A549 (cell line): ENCODE results near the gene SLC35D3. TPM values are rescaled to one million over a fixed set of nuclear protein-coding genes. Genes with fewer than 3 reads are reported as not detected.
"Not testable (repeated sequence)": the region's sequence is repeated elsewhere in the genome, so short reads cannot be mapped to it uniquely, and the experiment has no call there.

ENCODE experiments used
- ATAC-seq, 2 experiments: fragments of 200-7000 bp in 1 of 2; fragments of >200 bp in 1 of 2; cut with Nextera tagmentation in 1 of 2; cut with Tn5 transposase in 1 of 2; 3 replicates each; pipeline versions ENCODE4 v1.8.0 to v1.9.1; 2018 to 2020; ENCODE audit warnings: mild to moderate bottlenecking in 1 of 2, moderate library complexity in 1 of 2
- CTCF ChIA-PET: fragments of 300-600 bp; sonication (Branson Sonifier 250); formaldehyde crosslinking; extraction: SDS; loops from one replicate; lab custom pipeline; 2021; ENCODE audit warnings: antibody characterized with exemption, inconsistent platforms; lab: Yijun Ruan, JAX
- POLR2A ChIA-PET: fragments of 350-600 bp; formaldehyde crosslinking; extraction: SDS; loops from one replicate; lab custom pipeline; 2021; ENCODE audit warnings: antibody characterized with exemption, inconsistent platforms; lab: Yijun Ruan, JAX
- DNase-seq, 2 experiments: peaks; one replicate each; pipeline versions ENCODE4 v3.0.0 to v3.0.0-alpha.2; 2011 to 2016; ENCODE audit warnings: low read depth in 1 of 2, low spot score in 1 of 2
- FAIRE-seq: peaks from 2 replicates; lab custom pipeline; 2011; peaks lifted over from hg19 to GRCh38; lab: Jason Lieb, UNC
- H3K27ac ChIP-seq, 2 experiments: fragments of >200 bp; sonication (Bioruptor Twin); formaldehyde crosslinking; 3 replicates each; pipeline ENCODE4 v1.5.1; 2016 to 2017
- H3K4me1 ChIP-seq: fragments of >200 bp; sonication (Bioruptor Twin); formaldehyde crosslinking; 3 replicates; pipeline ENCODE4 v1.6.1; 2016
- H3K4me2 ChIP-seq: fragments of >200 bp; sonication (Bioruptor Twin); formaldehyde crosslinking; 3 replicates; pipeline ENCODE4 v1.6.1; 2016
- H3K4me3 ChIP-seq: fragments of >200 bp; sonication (Bioruptor Twin); formaldehyde crosslinking; 3 replicates; pipeline ENCODE4 v1.5.1; 2016
- H3K9me3 ChIP-seq: fragments of >200 bp; sonication (Bioruptor Twin); formaldehyde crosslinking; 3 replicates; pipeline ENCODE4 v1.6.1; 2016
- CHD4 ChIP-seq: fragments of 200-600 bp; sonication (generic); IDR thresholded peaks from 2 replicates; pipeline ENCODE4 v1.6.1; 2016; ENCODE audit warnings: antibody characterized with exemption, mild to moderate bottlenecking, borderline replicate concordance
- CTCF ChIP-seq: fragments of >200 bp; sonication (Bioruptor Twin); formaldehyde crosslinking; IDR thresholded peaks from 3 replicates; pipeline ENCODE4 v1.5.1; 2016
- EP300 ChIP-seq, 2 experiments: fragments of >200 bp; sonication (Bioruptor Twin); formaldehyde crosslinking; IDR thresholded peaks; 2 replicates in 1 of 2; 3 replicates in 1 of 2; pipeline ENCODE4 v1.6.1; 2016 to 2017
- HDAC2 ChIP-seq: fragments of 200-600 bp; sonication (generic); IDR thresholded peaks from 2 replicates; pipeline ENCODE4 v1.6.1; 2016
- HOXB13 ChIP-seq: fragments of 250-450 bp; sonication (Bioruptor Pico); IDR thresholded peaks from 2 replicates; pipeline ENCODE4 v1.5.0; 2020; ENCODE audit warnings: low read depth, mild to moderate bottlenecking, moderate library complexity
- JUNB ChIP-seq: fragments of >200 bp; sonication (Bioruptor Twin); formaldehyde crosslinking; IDR thresholded peaks from 2 replicates; pipeline ENCODE4 v1.6.1; 2016
- KDM5A ChIP-seq: fragments of 200-600 bp; sonication (generic); IDR thresholded peaks from 2 replicates; pipeline ENCODE4 v1.6.1; 2016; ENCODE audit warnings: antibody characterized with exemption, mild to moderate bottlenecking
- MYC ChIP-seq: IDR thresholded peaks from 2 replicates; pipeline ENCODE4 v1.6.1; 2012; ENCODE audit warnings: mild to moderate bottlenecking, inconsistent platforms, low read length, improper control_type of control experiment, borderline replicate concordance
- NR3C1 ChIP-seq: fragments of >200 bp; sonication (Bioruptor Twin); formaldehyde crosslinking; IDR thresholded peaks from 3 replicates; pipeline ENCODE4 v1.6.1; 2017
- PBX3 ChIP-seq: IDR thresholded peaks from 2 replicates; pipeline ENCODE4 v1.6.1; 2012
- POLR2A ChIP-seq: IDR thresholded peaks from 2 replicates; pipeline ENCODE4 v1.6.1; 2012; ENCODE audit warnings: mild to moderate bottlenecking, low read length
- RAD21 ChIP-seq, 2 experiments: fragments of >200 bp in 1 of 2; sonication (Bioruptor Twin) in 1 of 2; formaldehyde crosslinking in 1 of 2; IDR thresholded peaks in 1 of 2; conservative IDR thresholded peaks in 1 of 2; 2 replicates in 1 of 2; 3 replicates in 1 of 2; pipeline ENCODE4 v1.6.1; 2012 to 2018; ENCODE audit warnings: inconsistent platforms in 1 of 2
- RARB ChIP-seq: fragments of 250-450 bp; sonication (Bioruptor Pico); IDR thresholded peaks from 2 replicates; pipeline ENCODE4 v1.8.0; 2021; ENCODE audit warnings: mild to moderate bottlenecking, moderate library complexity
- REST ChIP-seq: fragments of 200-600 bp; sonication (generic); IDR thresholded peaks from 2 replicates; pipeline ENCODE4 v1.6.1; 2016; ENCODE audit warnings: antibody characterized with exemption, mild to moderate bottlenecking, moderate library complexity
- SREBF2 ChIP-seq: fragments of 450-650 bp; IDR thresholded peaks from 2 replicates; pipeline ENCODE4 v1.6.1; 2014; ENCODE audit warnings: mild to moderate bottlenecking, moderate library complexity
- WGBS: methylation state at CpG from one replicate; pipeline ENCODE4 v1.1.6; 2017; ENCODE audit errors: missing lambda C conversion rate; 5-methylcytosine and 5-hydroxymethylcytosine counted together
- polyA plus RNA-seq, 4 experiments: library from polyadenylated mRNA; depleted of rRNA in 3 of 4; stranded (reverse); fragments of >200 nt; fragmentation: RNase III in 1 of 4; extraction: RNeasy Plus Mini Kit Qiagen cat#74134 plus additional on column Dnase treatment in 1 of 4; gene quantifications; 2 replicates in 3 of 4; 3 replicates in 1 of 4; pipeline ENCODE4 v1.2.3, GENCODE V29; 2011 to 2017

SLC35D3 gene
- polyA plus RNA-seq, 2 of the 4 experiments (the other 2 are of a cell fraction), result not detected

GRCh38 chr6:136932599-136932998, 10.5 kb downstream of the SLC35D3 start:
- DNase-seq, result no peak
- H3K4me2 ChIP-seq, result no peak overlapping the region
- H3K27ac ChIP-seq, result no peak overlapping the region
- no peaks in the 10 kb centered on the region for H3K9me3 ChIP-seq
- H3K4me1 ChIP-seq, result no peaks in the 10 kb centered on the region
- POLR2A ChIA-PET, result interaction anchor here (0.6 kb wide), 1 partner anchor 609 kb away, joined by 4 read pairs; no protein-coding TSS in a partner anchor
- CTCF ChIA-PET, result interaction anchor here (1.2 kb wide), 1 partner anchor 11 kb away, joined by 3 read pairs; the partner anchor contains the start of gene SLC35D3
- TF ChIP-seq JUNB (no peak), HOXB13 (no peak), REST (no peak), EP300 (IDR thresholded peaks at IDR 0.05) (no peak)
- TF ChIP-seq, all 56 proteins: peak for 0
- no peak overlapping the region for H3K4me3 ChIP-seq
- ATAC-seq (no peak), FAIRE-seq (no peak)
- 100% methylated on average over 2 of the region's 2 CpGs for WGBS

GRCh38 chr6:136945072-136945471, 23.0 kb downstream of the SLC35D3 start:
- no peaks in the 10 kb centered on the region for H3K9me3 ChIP-seq
- H3K4me3 ChIP-seq, result no peak overlapping the region
- H3K27ac ChIP-seq, result no peak overlapping the region
- no peak for ATAC-seq
- TF ChIP-seq HDAC2, result no peak
- no peak for TF ChIP-seq NR3C1
- TF ChIP-seq POLR2A, result no peak
- TF ChIP-seq CHD4, result no peak
- H3K4me2 ChIP-seq, result no peak overlapping the region
- ChIA-PET POLR2A (no interaction called here), CTCF (no interaction called here)
- FAIRE-seq, result no peak
- H3K4me1 ChIP-seq, result no peaks in the 10 kb centered on the region
- 10% methylated on average over 1 of the region's 1 CpG for WGBS
- DNase-seq, result no peak

- POLR2A ChIA-PET, result no interaction called here
- TF ChIP-seq POLR2A, result no peak
- Histone ChIP-seq H3K4me1 (no peaks in the 10 kb centered on the region), H3K27ac (no peak overlapping the region), H3K9me3 (no peaks in the 10 kb centered on the region), H3K4me2 (no peak overlapping the region), H3K4me3 (no peak overlapping the region)
- no peak for FAIRE-seq
- no peak for DNase-seq
- WGBS, result 67% methylated on average over 4 of the region's 4 CpGs
- ATAC-seq, result no peak
- CTCF ChIA-PET, result no interaction called here
These were observed 23.6 kb downstream of the SLC35D3 start for GRCh38 chr6:136945711-136946121.

GRCh38 chr6:136947037-136947436, 24.9 kb downstream of the SLC35D3 start:
- no peak for FAIRE-seq
- 61% methylated on average over 7 of the region's 9 CpGs for WGBS
- POLR2A ChIA-PET, result no interaction called here
- no peak for DNase-seq
- no peak overlapping the region for H3K4me2 ChIP-seq
- no peak overlapping the region for H3K27ac ChIP-seq
- CTCF ChIA-PET, result no interaction called here
- H3K9me3 ChIP-seq, result no peaks in the 10 kb centered on the region
- no peak for TF ChIP-seq REST
- TF ChIP-seq KDM5A, result no peak
- no peak for TF ChIP-seq RARB (CRISPR knock-in tag)
- no peak for TF ChIP-seq SREBF2
- no peak for TF ChIP-seq PBX3
- TF ChIP-seq POLR2A, result no peak
- TF ChIP-seq CTCF, result no peak
- no peak for TF ChIP-seq RAD21 (conservative IDR thresholded peaks at IDR 0.05 in 1 of 2, IDR thresholded peaks at IDR 0.05 in 1 of 2)
- TF ChIP-seq MYC, result no peak
- H3K4me3 ChIP-seq, result no peak overlapping the region
- H3K4me1 ChIP-seq, result no peaks in the 10 kb centered on the region
- ATAC-seq, result no peak

- WGBS, result 57% methylated on average over 3 of the region's 3 CpGs
- H3K4me2 ChIP-seq, H3K9me3 ChIP-seq, FAIRE-seq, H3K4me3 ChIP-seq, POLR2A ChIA-PET, DNase-seq, H3K4me1 ChIP-seq, H3K27ac ChIP-seq, ATAC-seq: not testable (repeated sequence)
- CTCF ChIA-PET, result interaction anchor here (1.3 kb wide), 1 partner anchor 64 kb away, joined by 4 read pairs; no protein-coding TSS in a partner anchor
These were observed 27.9 kb downstream of the SLC35D3 start for GRCh38 chr6:136949957-136950356.
